CD4-positive, alpha-beta T cell (primary cell): ENCODE results near the gene CD96. TPM values are rescaled to one million over a fixed set of nuclear protein-coding genes. Genes with fewer than 3 reads are reported as not detected.

Experiments
- ATAC-seq: fragments of 200-7000 bp; cut with Tn5 transposase; one replicate; pipeline ENCODE4 v1.10.0; 2022; ENCODE audit warnings: mild to moderate bottlenecking; ENCODE audit not compliant: poor library complexity
- CTCF ChIA-PET: fragments of 350-600 bp; sonication (Branson Sonifier 250); formaldehyde crosslinking; loops from one replicate; lab custom pipeline; 2021; ENCODE audit warnings: antibody characterized with exemption, inconsistent platforms; lab: Charles Lee
- POLR2A ChIA-PET: fragments of 350-600 bp; sonication (Branson Sonifier 250); formaldehyde crosslinking; loops from one replicate; lab custom pipeline; 2021; ENCODE audit warnings: antibody characterized with exemption, inconsistent platforms; lab: Charles Lee
- DNase-seq, 14 experiments: peaks; one replicate each; pipeline ENCODE4 v3.0.0-alpha.2; 2013 to 2020; ENCODE audit warnings: mixed read lengths in 2 of 14
- H3K27ac ChIP-seq, 2 donors: one replicate each; pipeline versions ENCODE4 v1.5.1 to v1.7.0; 2013; ENCODE audit warnings: low read length in 2 of 2, low read depth in 1 of 2, mild to moderate bottlenecking in 1 of 2
- H3K27me3 ChIP-seq, 2 experiments: 1 replicate in 1 of 2; 2 replicates in 1 of 2; pipeline versions ENCODE4 v1.6.1 to v1.7.0; 2013; ENCODE audit warnings: low read length in 2 of 2, control low read depth in 1 of 2, mild to moderate bottlenecking in 1 of 2, moderate library complexity in 1 of 2; ENCODE audit not compliant: insufficient read depth in 2 of 2, control insufficient read depth in 1 of 2
- H3K36me3 ChIP-seq: one replicate; pipeline ENCODE4 v1.6.1; 2013; ENCODE audit warnings: low read length, control low read depth; ENCODE audit not compliant: insufficient read depth
- H3K4me1 ChIP-seq: one replicate; pipeline ENCODE4 v1.6.1; 2013; ENCODE audit warnings: low read length, control low read depth; ENCODE audit not compliant: insufficient read depth
- H3K4me3 ChIP-seq: one replicate; pipeline ENCODE4 v1.5.1; 2013; ENCODE audit warnings: mild to moderate bottlenecking, low read length, moderate library complexity
- H3K9me3 ChIP-seq, 2 experiments: 1 replicate in 1 of 2; 2 replicates in 1 of 2; pipeline versions ENCODE4 v1.6.1 to v1.7.0; 2013; ENCODE audit warnings: low read length in 2 of 2, mild to moderate bottlenecking in 2 of 2, control low read depth in 1 of 2, moderate library complexity in 1 of 2; ENCODE audit not compliant: control insufficient read depth in 1 of 2, insufficient read depth in 1 of 2
- H3K27ac Mint-ChIP-seq: one replicate; pipeline ENCODE4 v1.8.0; 2020; ENCODE audit warnings: mixed read lengths
- H3K27me3 Mint-ChIP-seq: one replicate; pipeline ENCODE4 v1.8.0; 2021; ENCODE audit warnings: mixed read lengths
- H3K36me3 Mint-ChIP-seq: one replicate; pipeline ENCODE4 v1.8.0; 2021; ENCODE audit warnings: low read depth, mixed read lengths
- H3K4me1 Mint-ChIP-seq: one replicate; pipeline ENCODE4 v1.8.0; 2021; ENCODE audit warnings: low read depth, mixed read lengths
- H3K4me3 Mint-ChIP-seq: one replicate; pipeline ENCODE4 v1.8.0; 2020; ENCODE audit warnings: mild to moderate bottlenecking, mixed read lengths
- H3K9me3 Mint-ChIP-seq: one replicate; pipeline ENCODE4 v1.8.0; 2020; ENCODE audit warnings: mixed read lengths
- intact Hi-C, 2 experiments: fragments of 100-400 bp; cut with DNase I in 1 of 2; cut with micrococcal nuclease in 1 of 2; formaldehyde crosslinking; loops; one replicate each; pipeline versions ENCODE4 v1.15.1 to v1.9.0; 2023 to 2025; cut with DNase I, micrococcal nuclease
- total RNA-seq, 174 experiments: library from RNA in 2 of 174; stranded (reverse) in 2 of 174; gene quantifications; one replicate each; pipeline ENCODE4 v1.2.3 and lab custom pipeline; 2021 to 2026
- TF ChIP-seq, protein P1 (sequence below): fragments of 200-600 bp; IDR thresholded peaks from one replicate; pipeline ENCODE4 v1.8.0; 2022; ENCODE audit warnings: antibody characterized with exemption, mild to moderate bottlenecking

Gene CD96
- total RNA-seq, 2 experiments from 2014 or later, result 194 to 205 TPM

GRCh38 chr3:111589303-111590142, 47.5 kb downstream of the CD96 start:
- TF ChIP-seq, protein P1, sequence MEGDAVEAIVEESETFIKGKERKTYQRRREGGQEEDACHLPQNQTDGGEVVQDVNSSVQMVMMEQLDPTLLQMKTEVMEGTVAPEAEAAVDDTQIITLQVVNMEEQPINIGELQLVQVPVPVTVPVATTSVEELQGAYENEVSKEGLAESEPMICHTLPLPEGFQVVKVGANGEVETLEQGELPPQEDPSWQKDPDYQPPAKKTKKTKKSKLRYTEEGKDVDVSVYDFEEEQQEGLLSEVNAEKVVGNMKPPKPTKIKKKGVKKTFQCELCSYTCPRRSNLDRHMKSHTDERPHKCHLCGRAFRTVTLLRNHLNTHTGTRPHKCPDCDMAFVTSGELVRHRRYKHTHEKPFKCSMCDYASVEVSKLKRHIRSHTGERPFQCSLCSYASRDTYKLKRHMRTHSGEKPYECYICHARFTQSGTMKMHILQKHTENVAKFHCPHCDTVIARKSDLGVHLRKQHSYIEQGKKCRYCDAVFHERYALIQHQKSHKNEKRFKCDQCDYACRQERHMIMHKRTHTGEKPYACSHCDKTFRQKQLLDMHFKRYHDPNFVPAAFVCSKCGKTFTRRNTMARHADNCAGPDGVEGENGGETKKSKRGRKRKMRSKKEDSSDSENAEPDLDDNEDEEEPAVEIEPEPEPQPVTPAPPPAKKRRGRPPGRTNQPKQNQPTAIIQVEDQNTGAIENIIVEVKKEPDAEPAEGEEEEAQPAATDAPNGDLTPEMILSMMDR, result no peak
- ATAC-seq (no peak), DNase-seq (no peak)
- no peak overlapping the region for H3K27ac Mint-ChIP-seq
- peaks cover 66% of the 10 kb centered on the region for H3K36me3 ChIP-seq
- ChIA-PET CTCF (interaction anchor here (0.8 to 2.2 kb wide), 4 partner anchors 12 to 27 kb away, joined by 3 to 7 read pairs (median 4); no protein-coding TSS in a partner anchor), POLR2A (interaction anchor here (0.9 to 1.8 kb wide), 2 partner anchors 21 to 27 kb away, joined by 3 to 4 read pairs; no protein-coding TSS in a partner anchor)
- H3K4me1 Mint-ChIP-seq, result peaks cover 41% of the 10 kb centered on the region
- no peak overlapping the region for H3K4me3 ChIP-seq
- H3K27me3 Mint-ChIP-seq, result no peaks in the 10 kb centered on the region
- no peak overlapping the region for H3K4me3 Mint-ChIP-seq
- no peaks in the 10 kb centered on the region for H3K9me3 ChIP-seq
- H3K9me3 Mint-ChIP-seq, result no peaks in the 10 kb centered on the region
- no peak overlapping the region for H3K27ac ChIP-seq
- peaks cover 95% of the 10 kb centered on the region for H3K36me3 Mint-ChIP-seq
- intact Hi-C loops, result no loop called here
- H3K4me1 ChIP-seq, result peaks cover 13% of the 10 kb centered on the region
- no peaks in the 10 kb centered on the region for H3K27me3 ChIP-seq

DNA sequence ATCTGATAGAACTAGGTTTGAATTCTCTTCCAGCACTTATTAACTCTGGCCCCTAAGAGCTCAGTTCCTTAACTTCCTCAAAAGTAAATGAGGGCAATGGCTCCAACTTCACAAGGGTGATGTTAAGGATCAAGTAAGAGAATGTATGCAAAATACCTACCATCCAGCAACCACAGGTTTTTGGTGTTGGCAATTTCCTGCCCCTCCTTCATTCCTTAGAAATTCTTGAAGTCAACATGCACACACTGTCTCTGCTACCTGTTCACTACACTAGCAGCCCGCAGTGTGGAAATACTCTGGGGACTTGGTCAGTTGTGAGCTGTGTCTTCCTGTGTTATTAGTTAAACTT, 48.1 kb downstream of the CD96 start:
- TF ChIP-seq, protein P1, result no peak
- intact Hi-C loops, result no loop called here
- Mint-ChIP-seq H3K4me3 (no peak overlapping the region), H3K36me3 (peaks cover 95% of the 10 kb centered on the region), H3K4me1 (peaks cover 47% of the 10 kb centered on the region), H3K9me3 (no peaks in the 10 kb centered on the region), H3K27me3 (no peaks in the 10 kb centered on the region), H3K27ac (no peak overlapping the region)
- ChIA-PET CTCF (interaction anchor here (1.0 kb wide), 1 partner anchor 26 kb away, joined by 4 read pairs; no protein-coding TSS in a partner anchor), POLR2A (interaction anchor here (0.9 to 1.8 kb wide), 3 partner anchors 16 to 26 kb away, joined by 3 to 4 read pairs (median 3); no protein-coding TSS in a partner anchor)
- ATAC-seq (no peak), DNase-seq (no peak)
- H3K27ac ChIP-seq, result no peak overlapping the region
- peaks cover 66% of the 10 kb centered on the region for H3K36me3 ChIP-seq
- no peaks in the 10 kb centered on the region for H3K9me3 ChIP-seq
- H3K4me1 ChIP-seq, result peaks cover 18% of the 10 kb centered on the region
- H3K4me3 ChIP-seq, result no peak overlapping the region
- no peaks in the 10 kb centered on the region for H3K27me3 ChIP-seq

DNA sequence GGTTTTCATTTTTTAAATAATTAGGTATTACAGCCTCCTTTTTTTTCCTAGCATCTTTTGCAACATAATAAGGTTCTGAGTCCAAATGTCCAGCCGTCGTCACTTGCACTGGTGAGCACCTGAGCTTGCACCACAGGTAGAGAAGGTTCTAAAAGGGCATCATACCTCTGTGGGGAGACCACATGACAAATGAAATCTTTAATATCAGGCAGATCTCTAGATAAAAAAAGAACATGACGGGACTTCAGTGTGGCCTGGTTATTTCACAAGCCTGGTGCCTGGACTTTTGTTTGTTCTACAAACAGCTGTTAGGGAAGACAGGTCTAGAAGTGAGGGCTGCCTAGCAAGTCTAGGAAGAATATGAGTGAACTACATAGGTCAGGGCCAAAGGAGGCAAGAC, 49.6 kb downstream of the CD96 start:
- intact Hi-C loops, result no loop called here
- H3K36me3 Mint-ChIP-seq, result peaks cover 92% of the 10 kb centered on the region

More for the DNA sequence above, 49.6 kb downstream of the CD96 start:
- H3K27ac Mint-ChIP-seq, result peak overlapping the region; percentile 78
- CTCF ChIA-PET, result interaction anchor here (1.2 kb wide), 1 partner anchor 25 kb away, joined by 10 read pairs; no protein-coding TSS in a partner anchor
- H3K27me3 ChIP-seq, result no peaks in the 10 kb centered on the region
- DNase-seq, result no peak
- no peak for ATAC-seq
- H3K36me3 ChIP-seq, result peaks cover 59% of the 10 kb centered on the region
- no peak overlapping the region for H3K4me3 ChIP-seq
- H3K4me1 ChIP-seq, result peaks cover 20% of the 10 kb centered on the region
- TF ChIP-seq, protein P1, result no peak
- H3K27ac ChIP-seq, result no peak overlapping the region
- no peaks in the 10 kb centered on the region for H3K27me3 Mint-ChIP-seq
- peaks cover 51% of the 10 kb centered on the region for H3K4me1 Mint-ChIP-seq
- H3K9me3 ChIP-seq, result no peaks in the 10 kb centered on the region
- H3K4me3 Mint-ChIP-seq, result no peak overlapping the region
- no peaks in the 10 kb centered on the region for H3K9me3 Mint-ChIP-seq
- POLR2A ChIA-PET, result no interaction called here
